HepG2 (cell line): Measurements from ENCODE around the gene C1orf35. TPM values are rescaled to one million over a fixed set of nuclear protein-coding genes. Genes with fewer than 3 reads are reported as not detected.

Source experiments
- ATAC-seq: fragments of 200-7000 bp; cut with Tn5 transposase; 3 replicates; pipeline ENCODE4 v1.9.1; 2020; ENCODE audit warnings: mild to moderate bottlenecking, moderate library complexity
- BruUV-seq: library from RNA; stranded (reverse); fragments of 400-500 nt; replicated peaks from 2 replicates; lab custom pipeline; 2021; lab: Mats Ljungman, UMichigan
- CTCF ChIA-PET: fragments of 300-600 bp; formaldehyde crosslinking; extraction: SDS; loops from one replicate; lab custom pipeline; 2021; ENCODE audit warnings: low total read pairs, inconsistent platforms, low intra/inter-chr PET ratio; lab: Yijun Ruan, JAX
- POLR2A ChIA-PET: fragments of 350-600 bp; sonication (Branson Sonifier 250); formaldehyde crosslinking; loops from one replicate; lab custom pipeline; 2020; ENCODE audit warnings: antibody characterized with exemption, inconsistent platforms; lab: Yijun Ruan, JAX
- DNase-seq: peaks from one replicate; pipeline ENCODE4 v3.0.0-alpha.2; 2015; ENCODE audit warnings: low spot score
- FAIRE-seq: peaks from 3 replicates; lab custom pipeline; 2011; peaks lifted over from hg19 to GRCh38; lab: Jason Lieb, UNC
- H2AFZ ChIP-seq: one replicate; pipeline ENCODE4 v1.6.1; 2011; ENCODE audit warnings: low read length, inconsistent platforms
- H3K27ac ChIP-seq: fragments of 300-600 bp; 3 replicates; pipeline ENCODE4 v1.8.0; 2011; ENCODE audit warnings: mixed run types, mild to moderate bottlenecking, mixed read lengths, low read length, inconsistent platforms; ENCODE audit not compliant: insufficient read depth; ENCODE audit errors: extremely low read length
- H3K27me3 ChIP-seq, 2 experiments: fragments of 200-600 bp in 1 of 2; 2 replicates in 1 of 2; 3 replicates in 1 of 2; pipeline versions ENCODE4 v1.6.0 to v1.8.0; 2011; ENCODE audit warnings: low read length in 2 of 2, mild to moderate bottlenecking in 2 of 2, moderate library complexity in 2 of 2, inconsistent platforms in 1 of 2; ENCODE audit not compliant: insufficient read depth in 2 of 2, control insufficient read depth in 1 of 2
- H3K36me3 ChIP-seq, 2 experiments: fragments of 200-600 bp in 1 of 2; replicated peaks in 1 of 2; 2 replicates in 1 of 2; 3 replicates in 1 of 2; pipeline versions ENCODE4 v1.5.1 to v1.8.0; 2011; ENCODE audit warnings: low read length in 2 of 2, inconsistent platforms in 1 of 2; ENCODE audit not compliant: insufficient read depth in 2 of 2, control insufficient read depth in 1 of 2
- H3K4me1 ChIP-seq: 2 replicates; pipeline ENCODE4 v1.5.1; 2012; ENCODE audit warnings: low read length, inconsistent platforms; ENCODE audit not compliant: insufficient read depth
- H3K4me2 ChIP-seq: 2 replicates; pipeline ENCODE4 v1.6.0; 2011; ENCODE audit warnings: low read depth, low read length, inconsistent platforms
- H3K4me3 ChIP-seq, 3 experiments: fragments of 200-600 bp in 1 of 3; sonication (generic), shearing (Covaris generic) in 1 of 3; replicated peaks in 1 of 3; 2 replicates each; pipeline ENCODE4 v1.5.1; 2011 to 2016; ENCODE audit warnings: low read length in 3 of 3, inconsistent platforms in 2 of 3, low read depth in 2 of 3, mild to moderate bottlenecking in 2 of 3, control low read depth in 1 of 3, mixed read lengths in 1 of 3; ENCODE audit not compliant: insufficient read depth in 1 of 3
- H3K79me2 ChIP-seq: one replicate; pipeline ENCODE4 v1.6.1; 2011; ENCODE audit warnings: low read length, inconsistent platforms; ENCODE audit not compliant: insufficient read depth
- H3K9ac ChIP-seq: 2 replicates; pipeline ENCODE4 v1.6.0; 2011; ENCODE audit warnings: mild to moderate bottlenecking, low read depth, low read length, inconsistent platforms; ENCODE audit not compliant: insufficient read depth
- H3K9me3 ChIP-seq: 2 replicates; pipeline ENCODE4 v1.5.1; 2012; ENCODE audit warnings: mild to moderate bottlenecking, low read length
- H4K20me1 ChIP-seq: 2 replicates; pipeline ENCODE4 v1.6.0; 2011; ENCODE audit warnings: inconsistent platforms, mild to moderate bottlenecking, low read length, moderate library complexity; ENCODE audit not compliant: insufficient read depth
- CEBPZ ChIP-seq: IDR thresholded peaks from 2 replicates; pipeline ENCODE4 v1.6.1; 2012; ENCODE audit warnings: low read length, improper control_type of control experiment
- MAX ChIP-seq: IDR thresholded peaks from 2 replicates; pipeline ENCODE4 v1.6.1; 2012; ENCODE audit warnings: inconsistent platforms
- ZNF317 ChIP-seq: sonication (generic); formaldehyde crosslinking; IDR thresholded peaks from 2 replicates; pipeline ENCODE4 v1.5.0; 2020; ENCODE audit warnings: mild to moderate bottlenecking, missing genetic modification reagents
- ZNF496 ChIP-seq: sonication (generic); formaldehyde crosslinking; IDR thresholded peaks from 2 replicates; pipeline ENCODE4 v1.8.1; 2023; ENCODE audit warnings: mild to moderate bottlenecking, moderate library complexity, missing genetic modification reagents; ENCODE audit not compliant: insufficient replicate concordance
- ZNF800 ChIP-seq: sonication (generic); formaldehyde crosslinking; IDR thresholded peaks from 2 replicates; pipeline ENCODE4 v1.4.0; 2020; ENCODE audit warnings: missing genetic modification reagents
- WGBS: methylation state at CpG from one replicate; pipeline ENCODE4 v1.1.6; 2017; ENCODE audit warnings: low lambda C conversion rate; 5-methylcytosine and 5-hydroxymethylcytosine counted together
- in situ Hi-C: cut with HindIII; loops from 2 replicates; pipeline ENCODE4 v1.10.0; 2017; ENCODE audit warnings: low pct_unique_long_range_greater_than_20kb; ENCODE audit not compliant: extremely low pct_ligation_motif_present
- intact Hi-C: fragments of 100-400 bp; cut with micrococcal nuclease; formaldehyde crosslinking; loops from one replicate; pipeline ENCODE4 v1.10.0; 2022; ENCODE audit not compliant: unreplicated experiment
- polyA plus RNA-seq, 8 experiments: library from polyadenylated mRNA; depleted of rRNA in 3 of 8; stranded (reverse) in 7 of 8; unstranded in 1 of 8; fragments of >200 nt; fragmentation: Illumina TruSeq in 4 of 8; extraction: Trizol in 4 of 8; gene quantifications; 2 replicates each; pipeline versions ENCODE4 v1.2.1 to v1.2.3, GENCODE V29; 2011 to 2016; ENCODE audit warnings: low read depth in 4 of 8, missing spikeins in 1 of 8, mixed read lengths in 1 of 8; ENCODE audit not compliant: insufficient read depth in 1 of 8
- total RNA-seq, 5 experiments: library from RNA; depleted of rRNA; stranded (reverse); fragments of >200 nt; fragmentation: Illumina TruSeq; extraction: Trizol; gene quantifications; 2 replicates each; pipeline ENCODE4 v1.2.3, GENCODE V29; 2016; ENCODE audit warnings: low read depth in 1 of 5

C1orf35 gene
- total and polyA plus RNA-seq, 2 of the 13 experiments (the other 11 are each of a cell fraction or from before 2014, with no cell fraction given), result 8.1 to 19.3 TPM

- no peak overlapping the region for H3K27ac ChIP-seq
Measured at GRCh38 chr1:228081144-228081543, 22.0 kb downstream of the C1orf35 start.

More at GRCh38 chr1:228081144-228081543, 22.0 kb downstream of the C1orf35 start:
- intact Hi-C loops, result loop anchor here (10.0 kb wide), 1 partner anchor 1146 kb away; no protein-coding TSS in a partner anchor
- Histone ChIP-seq H3K79me2 (peaks cover 48% of the 10 kb centered on the region), H3K4me3 (peak overlapping the region; percentile 70 to 93 (median 85)), H3K4me1 (peaks cover 29% of the 10 kb centered on the region), H3K9me3 (no peaks in the 10 kb centered on the region), H2AFZ (no peak overlapping the region), H3K4me2 (peak overlapping the region; percentile 96)
- CTCF ChIA-PET, result no interaction called here
- no TSS peak for BruUV-seq
- in situ Hi-C loops, result no loop called here
- no peak for FAIRE-seq
- DNase-seq, result no peak
- TF ChIP-seq MAX, result peak; percentile 8; the same call in 1 of the 2 replicates
- TF ChIP-seq ZNF496 (CRISPR knock-in tag), result no peak
- TF ChIP-seq ZNF800 (CRISPR knock-in tag), result 0 out of 2 replicates have a peak, but pooled peaks have one; percentile 5
- TF ChIP-seq ZNF317 (CRISPR knock-in tag), result 0 out of 2 replicates have a peak, but pooled peaks have one; percentile 16
- TF ChIP-seq CEBPZ, result no peak
- TF ChIP-seq, all 625 proteins: peak for 3
- peaks cover 0 to 7% of the 10 kb centered on the region in 2 experiments; a peak in 1 of 5 replicates for H3K36me3 ChIP-seq
- H3K27me3 ChIP-seq, result peaks cover 0 to 3% of the 10 kb centered on the region in 2 experiments; a peak in 1 of 5 replicates
- WGBS, result 66% methylated on average over 4 of the region's 7 CpGs
- POLR2A ChIA-PET, result interaction anchor here (1.1 to 1.6 kb wide), 3 partner anchors 25 to 84 kb away, joined by 4 to 18 read pairs (median 6); partner anchors contain the start of gene IBA57
- peaks cover 29% of the 10 kb centered on the region for H4K20me1 ChIP-seq
- H3K9ac ChIP-seq, result peak overlapping the region; percentile 100
- ATAC-seq, result no peak
